NAMALWA (cell line): ENCODE results near the gene PLD2.
"Not testable (repeated sequence)": the region's sequence is repeated elsewhere in the genome, so short reads cannot be mapped to it uniquely, and the experiment has no call there.

ENCODE experiments used
- DNase-seq: peaks from one replicate; pipeline ENCODE4 v3.0.0-alpha.2; 2015; ENCODE audit warnings: low spot score

Gene PLD2

GRCh38 chr17:4836221-4836620, 29.3 kb downstream of the PLD2 start:
- no peak for DNase-seq

DNA sequence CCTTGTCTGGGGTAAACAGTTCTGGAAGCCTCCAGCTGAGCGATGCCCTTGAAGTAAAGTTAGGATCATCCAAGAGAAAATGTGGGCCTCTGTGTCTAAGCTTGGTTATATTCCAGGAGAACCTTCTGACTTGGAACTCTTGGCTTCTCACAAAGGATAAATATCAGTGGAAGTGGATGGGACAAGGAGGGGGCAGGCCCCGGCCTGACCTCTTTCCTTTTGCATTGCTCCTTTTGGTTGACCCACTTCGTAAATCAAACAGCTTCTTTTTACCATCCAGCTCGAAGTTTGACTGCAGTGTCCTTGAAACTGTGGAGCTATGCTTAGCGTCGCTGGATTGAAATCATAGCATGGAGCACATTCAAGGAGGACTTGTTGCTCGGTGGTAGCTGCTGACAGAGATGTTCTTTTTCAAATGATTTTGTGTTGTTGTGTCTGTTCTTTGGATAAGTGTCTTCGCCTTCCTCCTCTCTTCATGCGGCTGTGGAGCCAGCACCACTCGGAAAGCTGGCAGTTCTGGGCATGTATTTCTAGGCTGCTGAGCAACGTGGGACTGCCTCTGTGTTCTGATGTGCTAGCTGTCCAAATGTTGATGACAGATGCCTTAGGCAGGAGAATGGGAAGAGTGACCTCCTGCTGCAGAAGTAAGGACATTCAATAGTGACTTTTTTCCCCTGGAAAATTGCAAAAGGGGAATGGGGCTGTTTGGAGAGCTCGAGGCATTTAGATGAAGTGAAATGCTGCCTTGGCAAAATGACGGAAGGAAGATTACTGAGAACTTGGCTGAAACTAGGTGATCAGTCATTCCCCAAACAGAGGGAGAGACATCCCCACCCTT, 30.7 kb downstream of the PLD2 start:
- no peak for DNase-seq

DNA sequence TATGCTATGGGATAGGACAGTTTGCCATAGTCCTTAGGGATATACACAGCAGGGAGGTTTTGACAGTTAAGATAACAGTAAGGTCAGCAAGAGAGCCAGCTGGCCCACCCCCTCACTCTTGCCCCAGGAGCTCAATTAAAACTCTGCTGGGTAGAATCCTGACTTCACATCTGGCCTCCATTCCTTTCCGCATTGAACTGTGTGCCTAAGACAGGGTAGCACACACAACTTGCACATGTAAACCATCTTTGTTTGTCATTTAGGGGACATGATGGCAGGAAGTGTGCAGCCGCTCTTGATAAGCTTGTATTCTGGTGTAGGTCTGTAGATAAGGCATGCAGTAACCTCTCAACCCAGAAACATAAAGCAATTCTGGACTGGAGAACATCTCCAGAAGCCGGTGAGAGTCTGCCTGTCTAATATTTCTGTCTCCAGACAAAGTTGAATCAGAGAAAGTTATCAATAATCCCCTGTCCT, 31.4 kb downstream of the PLD2 start:
- no peak for DNase-seq

DNA sequence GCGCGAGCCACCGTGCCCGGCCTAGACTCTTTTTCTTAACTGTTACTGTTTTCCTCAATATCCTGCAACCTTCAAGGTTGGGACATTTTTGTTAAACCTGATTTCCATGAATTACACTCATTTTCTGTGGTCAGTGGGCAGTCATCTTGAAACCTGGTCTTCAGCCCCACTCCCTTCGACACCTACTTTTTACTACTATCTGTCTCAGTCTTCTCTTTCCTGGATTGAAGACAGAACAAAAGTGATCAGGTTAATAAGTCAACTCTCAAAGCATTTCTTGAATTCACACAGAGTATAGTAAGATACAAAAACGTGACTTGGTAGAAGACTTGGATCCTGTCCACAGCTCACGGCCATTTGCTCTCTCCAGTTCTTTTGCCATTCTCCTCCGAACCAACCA, 32.3 kb downstream of the PLD2 start:
- DNase-seq = no peak

GRCh38 chr17:4839965-4840892, 33.3 kb downstream of the PLD2 start:
- no peak for DNase-seq

DNA sequence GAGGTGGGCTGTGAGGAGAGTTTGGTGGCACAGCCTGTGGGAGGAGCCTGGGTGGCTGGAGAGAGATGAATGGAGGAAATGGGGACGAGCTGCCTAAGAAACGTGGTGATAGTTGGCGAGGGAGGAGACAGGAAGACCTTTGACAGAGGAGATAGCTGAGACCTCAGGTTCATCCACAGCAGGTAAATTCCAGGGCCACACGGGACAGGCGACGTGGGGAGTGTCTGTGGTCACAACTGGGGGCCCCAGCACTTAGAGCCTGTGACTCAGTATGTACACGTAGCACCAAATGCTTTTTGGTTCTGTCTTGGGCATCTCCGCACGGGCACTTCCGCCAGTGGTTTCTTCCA, 33.9 kb downstream of the PLD2 start:
- DNase-seq = no peak

DNA sequence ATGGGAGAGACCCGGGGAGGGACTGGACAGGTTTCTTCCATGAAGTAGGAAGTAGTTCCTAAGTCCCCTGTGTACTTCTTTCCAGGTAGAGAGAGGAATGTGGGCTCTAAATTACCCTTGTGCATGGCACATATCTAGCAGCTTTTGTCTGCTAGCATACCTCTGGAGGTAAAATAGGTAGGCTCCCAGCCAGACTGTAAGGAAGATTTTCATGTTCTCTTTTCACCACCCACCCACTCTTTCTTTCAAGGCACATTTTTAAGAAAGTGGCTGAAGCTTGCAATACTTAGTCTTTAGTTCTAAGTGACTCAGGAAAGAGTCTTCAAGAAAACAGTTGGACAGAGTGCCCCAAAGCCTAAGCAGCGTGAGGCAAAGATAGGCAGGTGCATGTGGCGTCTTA, 35.4 kb downstream of the PLD2 start:
- no peak for DNase-seq

DNA sequence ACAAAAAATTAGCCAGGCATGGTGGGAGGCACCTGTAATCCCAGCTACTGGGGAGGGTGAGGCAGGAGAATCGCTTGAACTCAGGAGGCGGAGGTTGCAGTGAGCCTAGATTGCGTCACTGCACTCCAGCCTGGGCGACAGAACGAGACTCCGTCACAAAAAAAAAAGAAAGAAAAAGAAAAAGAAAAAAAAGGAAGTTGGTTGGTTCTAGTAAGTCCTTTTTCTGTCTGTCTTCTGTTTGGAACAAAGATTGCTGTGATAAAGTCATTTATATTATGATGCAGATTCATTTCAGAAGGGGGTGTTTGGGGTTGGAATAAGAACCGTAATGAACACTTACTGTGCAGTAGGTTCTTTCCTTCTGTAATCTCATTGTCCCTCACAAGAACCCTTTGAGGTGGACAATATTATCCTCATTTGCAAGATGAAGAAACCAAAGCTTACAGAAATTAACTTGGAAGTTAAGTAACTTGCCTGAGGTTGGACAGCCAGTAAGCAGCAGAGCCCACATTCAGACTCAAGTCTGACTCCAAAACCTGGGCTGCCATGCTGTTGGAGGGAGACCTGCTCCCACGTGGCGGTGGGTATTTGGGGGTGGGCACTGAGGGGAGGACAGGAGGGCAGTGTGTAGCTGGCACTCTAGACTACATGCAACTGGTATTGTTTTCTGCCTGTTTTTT, 36.5 kb downstream of the PLD2 start:
- DNase-seq = no peak

DNA sequence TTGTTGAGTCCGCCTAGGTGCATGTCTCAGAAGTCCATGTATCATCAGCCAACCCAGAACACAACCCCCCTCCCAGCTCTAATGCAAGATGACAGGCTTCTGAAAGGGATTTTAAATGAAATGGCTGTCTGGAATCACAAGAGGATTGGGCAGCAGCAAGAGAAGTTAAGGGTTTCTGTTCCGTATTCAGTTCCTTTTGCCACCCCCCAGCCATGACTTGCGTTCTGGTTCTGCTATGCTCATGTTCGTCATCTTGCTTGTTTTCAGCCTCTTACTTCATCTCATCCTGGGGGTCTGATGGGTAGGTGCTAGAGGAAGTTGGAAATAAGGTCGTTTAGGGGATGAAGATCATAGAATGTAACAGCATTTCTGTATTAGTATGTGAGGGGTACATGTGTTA, 38.2 kb downstream of the PLD2 start:
- no peak for DNase-seq

DNA sequence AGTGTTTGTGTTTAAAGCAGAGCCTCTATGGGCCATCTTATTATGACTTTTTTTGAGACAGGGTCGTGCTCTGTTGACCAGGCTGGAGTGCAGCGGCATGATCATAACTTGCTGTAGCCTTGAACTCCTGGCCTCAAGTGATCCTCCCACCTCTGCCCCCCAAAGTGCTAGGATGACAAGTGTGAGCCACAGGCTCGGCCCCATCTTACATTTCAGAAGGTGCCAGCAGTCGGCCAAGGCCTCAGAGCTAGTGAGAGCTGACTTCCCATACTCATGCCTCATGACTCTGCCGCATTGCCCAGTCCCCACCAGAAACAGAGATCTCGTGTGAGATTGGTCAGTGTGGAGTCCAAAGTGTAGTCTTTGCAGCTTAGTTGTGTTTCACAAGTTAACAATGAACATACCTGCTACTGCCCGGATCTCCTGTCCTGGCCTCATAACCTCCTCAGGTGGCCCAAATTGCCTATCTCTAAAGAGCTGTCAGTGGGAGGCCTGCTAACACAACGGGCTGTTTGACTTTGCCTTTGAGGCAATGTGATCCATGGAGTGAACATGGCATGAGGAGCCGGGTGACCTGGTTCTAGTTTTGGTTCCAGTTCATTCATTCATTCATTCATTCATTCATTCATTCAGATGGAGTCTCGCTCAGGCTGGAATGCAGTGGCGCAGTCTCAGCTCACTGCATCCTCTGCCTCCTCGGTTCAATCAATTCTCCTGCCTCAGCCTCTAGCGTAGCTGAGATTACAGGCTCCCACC, 39.9 kb downstream of the PLD2 start:
- no peak for DNase-seq

- no peak for DNase-seq
These were observed 42.1 kb downstream of the PLD2 start for GRCh38 chr17:4849011-4849536.

DNA sequence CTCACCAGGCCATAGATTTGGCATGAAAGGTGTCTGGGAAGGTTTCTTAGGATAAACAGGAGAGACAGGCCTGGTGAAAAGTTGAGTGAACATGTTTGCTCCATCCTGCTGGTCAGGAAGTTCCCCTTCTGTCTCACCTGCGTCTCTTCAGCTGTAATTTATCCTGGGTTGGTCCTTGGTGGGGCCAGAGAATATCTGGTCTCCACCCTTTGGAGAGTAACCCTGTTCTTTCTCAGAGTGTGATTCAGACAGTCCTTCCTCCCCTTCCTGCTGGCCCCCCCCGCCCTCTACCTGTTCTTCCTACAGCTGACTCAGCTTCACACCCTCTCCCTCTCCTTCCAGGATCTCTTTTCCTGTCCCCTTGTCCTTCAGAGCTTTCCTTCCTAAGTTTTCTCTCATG, 43.3 kb downstream of the PLD2 start:
- DNase-seq = no peak

GRCh38 chr17:4851084-4851483, 44.1 kb downstream of the PLD2 start:
- DNase-seq = no peak

- DNase-seq = peak; percentile 7
These were observed 45.7 kb downstream of the PLD2 start for GRCh38 chr17:4852567-4853207.

- DNase-seq = no peak
These were observed 46.3 kb downstream of the PLD2 start for GRCh38 chr17:4853208-4853671.

GRCh38 chr17:4854111-4854681, 47.2 kb downstream of the PLD2 start:
- DNase-seq = no peak

GRCh38 chr17:4856271-4856936, 49.5 kb downstream of the PLD2 start:
- DNase-seq = no peak

- DNase-seq = no peak
These were observed 50.0 kb downstream of the PLD2 start for GRCh38 chr17:4856937-4857314.

- DNase-seq = not testable (repeated sequence)
These were observed 50.4 kb downstream of the PLD2 start for GRCh38 chr17:4857347-4857746.
